ENCODE data around the gene GALNT7.
"Not testable (repeated sequence)": the region's sequence is repeated elsewhere in the genome, so short reads cannot be mapped to it uniquely, and the experiment has no call there.

Gene GALNT7

GRCh38 chr4:173168396-173169177, at the start of gene GALNT7:
Gene GALNT7, plus strand, starts transcription at chr4:173168811. Its CDS starts 25 bp downstream, at chr4:173168836.
- peak; percentile 91 for DNase-seq (ENCODE audit: low read depth)
- no peak for TF ChIP-seq MAX (IDR thresholded peaks at IDR 0.05; ENCODE audit: low read depth, low read length)
- peak; percentile 53 for TF ChIP-seq POLR2A (IDR thresholded peaks at IDR 0.05; ENCODE audit: extremely low read depth, insufficient read length)
- no peak for TF ChIP-seq CTCF (IDR thresholded peaks at IDR 0.05; ENCODE audit: low read depth, low read length)
- TF ChIP-seq MYC (IDR thresholded peaks at IDR 0.05; ENCODE audit: low read depth, low read length), result no peak
- peak within 1 kb of the TSS; percentile 83 for H3K4me3 ChIP-seq (ENCODE audit: low read depth, low read length)

- not testable (repeated sequence) for DNase-seq (ENCODE audit: low read depth); H3K4me3 ChIP-seq (ENCODE audit: low read depth, low read length)
These were observed 49.8 kb upstream of the GALNT7 start for GRCh38 chr4:173118819-173119218.

GRCh38 chr4:173119818-173120217, 48.8 kb upstream of the GALNT7 start:
- TF ChIP-seq POLR2A (IDR thresholded peaks at IDR 0.05; ENCODE audit: extremely low read depth, insufficient read length) (no peak), CTCF (IDR thresholded peaks at IDR 0.05; ENCODE audit: low read depth, low read length) (no peak), MYC (IDR thresholded peaks at IDR 0.05; ENCODE audit: low read depth, low read length) (no peak), MAX (IDR thresholded peaks at IDR 0.05; ENCODE audit: low read depth, low read length) (no peak)
- H3K4me3 ChIP-seq (ENCODE audit: low read depth, low read length), result no peak overlapping the region
- no peak for DNase-seq (ENCODE audit: low read depth)

- H3K4me3 ChIP-seq (ENCODE audit: low read depth, low read length), result no peak overlapping the region
- no peak for TF ChIP-seq CTCF (IDR thresholded peaks at IDR 0.05; ENCODE audit: low read depth, low read length)
- TF ChIP-seq MYC (IDR thresholded peaks at IDR 0.05; ENCODE audit: low read depth, low read length), result no peak
- no peak for TF ChIP-seq MAX (IDR thresholded peaks at IDR 0.05; ENCODE audit: low read depth, low read length)
- TF ChIP-seq POLR2A (IDR thresholded peaks at IDR 0.05; ENCODE audit: extremely low read depth, insufficient read length), result no peak
- DNase-seq (ENCODE audit: low read depth), result peak; percentile 60
These were observed 47.5 kb upstream of the GALNT7 start for GRCh38 chr4:173121076-173121561.

GRCh38 chr4:173124209-173124865, 44.3 kb upstream of the GALNT7 start:
- TF ChIP-seq MYC (IDR thresholded peaks at IDR 0.05; ENCODE audit: low read depth, low read length), result no peak
- no peak for TF ChIP-seq MAX (IDR thresholded peaks at IDR 0.05; ENCODE audit: low read depth, low read length)
- no peak for TF ChIP-seq CTCF (IDR thresholded peaks at IDR 0.05; ENCODE audit: low read depth, low read length)
- no peak for TF ChIP-seq POLR2A (IDR thresholded peaks at IDR 0.05; ENCODE audit: extremely low read depth, insufficient read length)
- DNase-seq (ENCODE audit: low read depth), result no peak
- no peak overlapping the region for H3K4me3 ChIP-seq (ENCODE audit: low read depth, low read length)

GRCh38 chr4:173125216-173125812, 43.3 kb upstream of the GALNT7 start:
- DNase-seq (ENCODE audit: low read depth), result no peak
- TF ChIP-seq MAX (IDR thresholded peaks at IDR 0.05; ENCODE audit: low read depth, low read length), result no peak
- TF ChIP-seq CTCF (IDR thresholded peaks at IDR 0.05; ENCODE audit: low read depth, low read length), result no peak
- no peak overlapping the region for H3K4me3 ChIP-seq (ENCODE audit: low read depth, low read length)
